IgD-negative memory B cell (primary cell): ENCODE data around the gene TEX53. TPM values are rescaled to one million over a fixed set of nuclear protein-coding genes. Genes with fewer than 3 reads are reported as not detected.

Experiments
- H3K27ac Mint-ChIP-seq, 3 donors: one replicate each; pipeline ENCODE4 v1.8.0; 2020 to 2022; ENCODE audit warnings: mild to moderate bottlenecking in 3 of 3, mixed read lengths in 3 of 3, moderate library complexity in 1 of 3
- H3K27me3 Mint-ChIP-seq: one replicate; pipeline ENCODE4 v1.8.0; 2021; ENCODE audit warnings: mixed read lengths
- H3K36me3 Mint-ChIP-seq: one replicate; pipeline ENCODE4 v1.8.0; 2020; ENCODE audit warnings: mild to moderate bottlenecking, mixed read lengths
- H3K4me1 Mint-ChIP-seq, 3 donors: one replicate each; pipeline ENCODE4 v1.8.0; 2020 to 2022; ENCODE audit warnings: mixed read lengths in 3 of 3, mild to moderate bottlenecking in 1 of 3
- H3K4me3 Mint-ChIP-seq, 4 donors: one replicate each; pipeline ENCODE4 v1.8.0; 2020 to 2022; ENCODE audit warnings: mild to moderate bottlenecking in 4 of 4, mixed read lengths in 4 of 4, moderate library complexity in 3 of 4
- H3K9me3 Mint-ChIP-seq, 3 donors: one replicate each; pipeline ENCODE4 v1.8.0; 2020 to 2021; ENCODE audit warnings: mixed read lengths in 3 of 3, mild to moderate bottlenecking in 1 of 3
- polyA plus RNA-seq: library from polyadenylated mRNA; unstranded; fragments of 300-500 nt; fragmentation: Illumina TruSeq; gene quantifications from one replicate; pipeline ENCODE4 v1.2.3, GENCODE V29; 2021

Gene TEX53
- not detected for polyA plus RNA-seq

DNA sequence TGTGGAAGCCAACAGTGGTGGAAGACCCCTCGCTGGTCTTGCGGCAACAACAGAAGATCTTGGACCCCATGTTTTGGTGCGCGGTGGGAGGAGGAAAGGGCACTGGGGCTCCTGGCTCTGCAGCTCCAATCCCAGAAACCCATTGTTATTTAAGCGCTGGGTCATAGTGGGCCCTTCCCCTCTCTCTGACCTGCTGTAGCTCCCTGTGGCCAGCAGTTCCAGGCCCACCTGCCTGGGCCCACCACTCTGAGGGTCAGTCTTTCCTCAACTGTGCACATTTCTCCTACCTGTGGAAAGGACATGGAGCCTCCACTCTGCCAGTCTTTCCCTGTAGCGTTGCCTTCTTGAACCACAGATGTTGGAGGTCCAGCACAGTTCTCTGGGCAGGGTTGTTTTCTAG is at the start of gene TEX53:
Gene TEX53 (minus strand): TSS at position 101 of the 400 bp plus-strand sequence. CDS start 31 bp downstream, at position 70.
- no peaks in the 10 kb centered on the region for H3K9me3 Mint-ChIP-seq

GRCh38 chr9:114706711-114707110 is 49.1 kb upstream of the TEX53 start:
- no peak overlapping the region for H3K4me3 Mint-ChIP-seq
- no peaks in the 10 kb centered on the region for H3K36me3 Mint-ChIP-seq
- H3K9me3 Mint-ChIP-seq, result no peaks in the 10 kb centered on the region
- no peak overlapping the region for H3K27ac Mint-ChIP-seq
- H3K27me3 Mint-ChIP-seq, result peaks cover 16% of the 10 kb centered on the region
- no peaks in the 10 kb centered on the region for H3K4me1 Mint-ChIP-seq

More for the DNA sequence above, at the start of gene TEX53:
- H3K4me3 Mint-ChIP-seq, result no peak within 1 kb of the TSS
- peaks cover 3% of the 10 kb centered on the region for H3K36me3 Mint-ChIP-seq
- H3K27me3 Mint-ChIP-seq, result peaks cover 4% of the 10 kb centered on the region
- peak within 1 kb of the TSS in 1 of 3 donors; percentile 71 for H3K27ac Mint-ChIP-seq
- H3K4me1 Mint-ChIP-seq, result peaks cover 14 to 16% (median 15%) of the 10 kb centered on the region in 3 donors

- Mint-ChIP-seq H3K9me3 (no peaks in the 10 kb centered on the region), H3K4me1 (peaks cover 7 to 12% (median 8%) of the 10 kb centered on the region in 3 donors), H3K4me3 (no peak overlapping the region)
Observed at GRCh38 chr9:114701988-114702387, 44.4 kb upstream of the TEX53 start.

GRCh38 chr9:114697951-114698351 is 40.3 kb upstream of the TEX53 start:
- Mint-ChIP-seq H3K4me1 (peaks cover 8 to 12% (median 8%) of the 10 kb centered on the region in 3 donors), H3K27me3 (peaks cover 21% of the 10 kb centered on the region), H3K4me3 (peak overlapping the region in 1 of 4 donors; percentile 55), H3K36me3 (no peaks in the 10 kb centered on the region), H3K27ac (no peak overlapping the region), H3K9me3 (no peaks in the 10 kb centered on the region)

More at GRCh38 chr9:114701988-114702387, 44.4 kb upstream of the TEX53 start:
- Mint-ChIP-seq H3K36me3 (no peaks in the 10 kb centered on the region), H3K27me3 (peaks cover 8% of the 10 kb centered on the region), H3K27ac (no peak overlapping the region)

DNA sequence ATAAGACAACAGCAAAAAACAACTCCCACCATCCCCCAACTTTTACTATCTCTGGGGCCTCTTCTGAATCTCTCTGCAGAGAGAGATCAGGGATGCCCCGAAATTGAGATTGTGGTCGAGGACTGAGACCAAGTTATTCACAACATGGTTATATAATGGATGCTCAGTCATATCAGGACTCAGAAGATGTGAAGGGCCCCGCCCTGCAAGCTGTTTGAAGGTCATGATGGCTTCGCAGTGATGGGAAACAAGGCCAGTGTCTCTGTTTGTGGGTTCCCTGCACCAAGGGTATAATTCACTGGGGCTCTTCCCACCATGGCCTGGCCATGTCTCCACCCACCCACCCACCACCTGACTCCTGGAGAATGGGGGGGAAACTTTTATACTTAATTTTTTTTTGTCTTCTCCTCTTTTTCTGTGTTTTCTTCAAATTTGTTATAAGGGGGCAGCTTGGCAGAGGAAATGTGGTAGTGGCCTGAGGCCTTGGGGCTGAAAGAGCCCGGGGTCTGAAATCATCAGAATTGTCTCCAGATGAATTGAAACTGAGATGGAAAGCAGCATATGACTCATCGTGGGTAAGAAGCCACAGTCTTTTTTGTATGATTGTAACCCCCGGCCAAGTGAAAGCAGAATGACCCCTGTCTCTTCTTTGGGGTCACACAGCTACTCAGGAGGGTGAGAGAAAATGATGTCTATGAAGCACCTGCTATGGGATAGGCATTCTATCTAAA is 39.4 kb upstream of the TEX53 start:
- Mint-ChIP-seq H3K9me3 (no peaks in the 10 kb centered on the region), H3K27me3 (peaks cover 28% of the 10 kb centered on the region), H3K36me3 (no peaks in the 10 kb centered on the region), H3K4me3 (peak overlapping the region in 1 of 4 donors; percentile 71), H3K27ac (peak overlapping the region in 1 of 3 donors; percentile 15), H3K4me1 (peaks cover 8 to 12% (median 8%) of the 10 kb centered on the region in 3 donors)

GRCh38 chr9:114695948-114696347 is 38.3 kb upstream of the TEX53 start:
- H3K4me3 Mint-ChIP-seq, result no peak overlapping the region
- H3K27me3 Mint-ChIP-seq, result peaks cover 33% of the 10 kb centered on the region
- peaks cover 0 to 3% (median 0%) of the 10 kb centered on the region in 3 donors for H3K9me3 Mint-ChIP-seq
- H3K36me3 Mint-ChIP-seq, result no peaks in the 10 kb centered on the region
- H3K4me1 Mint-ChIP-seq, result peaks cover 8 to 15% (median 13%) of the 10 kb centered on the region in 3 donors
- H3K27ac Mint-ChIP-seq, result no peak overlapping the region

DNA sequence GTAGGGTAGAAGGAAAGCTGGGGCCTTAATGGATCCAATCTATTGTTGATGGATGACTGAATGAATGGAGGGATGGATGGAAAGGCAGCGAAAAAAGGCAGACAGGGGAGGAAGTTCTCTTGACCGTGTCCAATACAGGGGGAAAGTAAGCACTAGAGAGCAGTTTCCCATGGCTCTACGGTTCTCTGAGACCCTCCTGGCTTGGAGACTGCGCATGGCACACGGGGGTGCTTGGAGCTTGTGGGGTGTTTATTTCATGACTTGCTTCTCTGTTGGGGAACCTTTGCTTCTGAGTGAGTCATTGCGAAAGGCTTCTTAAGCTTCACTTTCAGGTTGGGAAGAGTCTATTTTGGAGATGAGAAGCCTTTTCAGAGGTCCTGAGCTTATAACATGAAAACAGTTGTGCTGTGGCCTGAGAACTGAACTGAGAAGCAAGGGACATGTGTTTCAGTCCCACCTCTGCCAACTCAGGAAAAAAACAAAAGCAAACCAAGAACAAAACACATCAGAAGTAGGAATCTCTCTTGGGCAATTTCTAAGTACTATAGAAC is 37.2 kb upstream of the TEX53 start:
- H3K9me3 Mint-ChIP-seq, result peaks cover 0 to 3% (median 0%) of the 10 kb centered on the region in 3 donors
- no peaks in the 10 kb centered on the region for H3K36me3 Mint-ChIP-seq
- H3K27ac Mint-ChIP-seq, result peak overlapping the region in 1 of 3 donors; percentile 14
- peaks cover 8 to 17% (median 14%) of the 10 kb centered on the region in 3 donors for H3K4me1 Mint-ChIP-seq
- H3K4me3 Mint-ChIP-seq, result peak overlapping the region in 1 of 4 donors; percentile 11
- peaks cover 35% of the 10 kb centered on the region for H3K27me3 Mint-ChIP-seq

DNA sequence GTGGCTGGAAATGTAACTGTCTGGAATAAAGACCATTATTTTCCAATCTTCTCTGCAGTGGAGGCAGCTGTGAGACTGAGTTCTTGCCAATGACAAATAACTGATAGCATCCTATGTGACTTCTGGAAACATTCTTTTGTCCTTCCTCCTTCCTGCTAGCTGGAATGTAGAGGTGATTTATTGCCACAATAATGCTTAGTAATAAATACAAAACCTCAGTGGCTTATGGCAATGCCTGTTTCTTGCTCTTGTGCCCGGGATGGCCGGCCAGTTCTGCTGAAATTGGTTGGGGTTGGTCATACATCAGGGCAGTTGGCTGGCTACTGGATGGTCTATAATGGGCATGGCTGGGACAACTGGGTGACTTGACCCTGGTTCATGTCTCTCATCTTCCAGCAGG is 36.5 kb upstream of the TEX53 start:
- Mint-ChIP-seq H3K36me3 (no peaks in the 10 kb centered on the region), H3K4me3 (no peak overlapping the region), H3K27ac (no peak overlapping the region), H3K9me3 (peaks cover 0 to 3% (median 0%) of the 10 kb centered on the region in 3 donors), H3K4me1 (peaks cover 8 to 17% (median 14%) of the 10 kb centered on the region in 3 donors), H3K27me3 (peaks cover 35% of the 10 kb centered on the region)

DNA sequence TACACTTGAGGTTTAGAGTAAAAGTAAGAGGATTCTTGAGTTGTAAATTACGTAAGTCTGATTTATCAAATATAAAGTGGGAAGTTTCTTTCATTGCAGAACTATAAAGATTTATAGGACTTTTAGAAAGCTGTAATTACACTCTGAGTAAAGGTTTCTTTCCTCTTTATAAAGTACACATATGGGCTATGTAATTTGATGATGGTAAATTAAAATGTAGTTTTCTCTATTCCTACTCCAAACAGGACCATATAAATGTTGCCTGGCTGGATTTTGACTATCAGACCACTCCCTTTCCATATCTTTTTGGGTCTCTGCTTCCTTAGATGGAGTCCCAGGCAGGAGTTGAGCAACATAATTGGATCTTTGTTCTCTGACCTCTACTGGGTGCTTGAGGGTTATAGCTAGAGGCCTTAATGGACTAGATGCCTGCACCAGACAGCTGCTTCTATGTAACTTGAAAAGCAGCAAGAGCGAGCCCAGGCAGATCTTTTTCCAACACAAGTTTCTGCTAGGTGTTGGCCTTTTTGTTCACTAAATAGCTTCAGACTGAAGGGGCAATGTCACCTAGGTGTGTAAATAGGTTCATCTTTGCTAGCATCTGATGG is 35.7 kb upstream of the TEX53 start:
- H3K36me3 Mint-ChIP-seq, result no peaks in the 10 kb centered on the region
- peaks cover 0 to 3% (median 0%) of the 10 kb centered on the region in 3 donors for H3K9me3 Mint-ChIP-seq
- H3K27ac Mint-ChIP-seq, result no peak overlapping the region
- H3K4me3 Mint-ChIP-seq, result no peak overlapping the region
- H3K27me3 Mint-ChIP-seq, result peaks cover 35% of the 10 kb centered on the region
- H3K4me1 Mint-ChIP-seq, result peaks cover 8 to 17% (median 14%) of the 10 kb centered on the region in 3 donors

GRCh38 chr9:114691956-114692295 is 34.3 kb upstream of the TEX53 start:
- H3K9me3 Mint-ChIP-seq, result peaks cover 0 to 3% (median 0%) of the 10 kb centered on the region in 3 donors
- H3K4me1 Mint-ChIP-seq, result peaks cover 0 to 10% (median 2%) of the 10 kb centered on the region in 3 donors
- H3K36me3 Mint-ChIP-seq, result peaks cover 1% of the 10 kb centered on the region
- H3K27me3 Mint-ChIP-seq, result peaks cover 32% of the 10 kb centered on the region
- no peak overlapping the region for H3K27ac Mint-ChIP-seq
- no peak overlapping the region for H3K4me3 Mint-ChIP-seq

DNA sequence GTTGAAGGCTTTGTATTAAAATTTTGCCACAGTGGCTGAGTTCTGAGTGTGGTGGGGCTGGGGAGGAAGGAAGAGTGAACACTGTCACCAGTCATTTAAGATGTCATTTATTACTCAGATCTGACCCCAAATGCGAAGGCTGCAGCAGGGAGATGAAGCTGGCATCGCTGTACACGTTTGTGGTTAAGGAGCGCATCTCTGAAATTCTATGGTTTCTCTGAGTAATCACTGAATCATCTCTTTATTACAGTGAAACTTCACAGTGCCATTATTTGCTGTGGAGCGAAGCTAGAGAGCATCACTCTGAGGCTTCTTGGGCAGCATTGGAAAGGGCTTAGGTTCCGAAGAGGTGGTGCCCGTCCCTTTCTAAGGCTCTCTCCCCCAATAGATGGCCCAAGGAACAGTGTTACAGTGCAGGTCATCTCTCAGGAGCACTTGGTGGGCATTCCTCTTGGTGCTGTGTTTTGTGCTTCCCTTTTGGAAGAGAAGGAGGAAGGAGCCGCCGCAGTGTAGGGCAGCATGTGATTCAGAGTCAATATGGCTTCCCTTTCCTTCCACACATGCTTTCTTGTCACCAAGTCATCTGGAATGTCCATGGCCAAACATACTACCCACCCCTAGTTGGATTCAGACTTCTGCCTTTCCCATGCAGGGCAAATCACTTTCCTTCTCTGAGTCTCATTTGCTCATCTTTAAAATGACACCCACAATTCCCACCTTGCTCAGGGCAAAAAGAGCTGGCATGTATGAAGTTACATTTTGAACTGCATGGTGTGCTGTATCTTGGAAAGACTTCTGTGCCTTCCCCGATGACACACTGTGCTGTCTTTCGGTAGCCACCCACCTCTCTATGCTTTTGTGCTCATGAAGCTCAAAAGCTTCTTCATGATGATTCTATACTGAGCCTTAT is 33.7 kb upstream of the TEX53 start:
- H3K27ac Mint-ChIP-seq, result peak overlapping the region in 1 of 3 donors; percentile 63
- H3K36me3 Mint-ChIP-seq, result peaks cover 1% of the 10 kb centered on the region
- peaks cover 0 to 10% (median 2%) of the 10 kb centered on the region in 3 donors for H3K4me1 Mint-ChIP-seq
- H3K9me3 Mint-ChIP-seq, result peaks cover 0 to 3% (median 0%) of the 10 kb centered on the region in 3 donors
- peak overlapping the region in 1 of 4 donors; percentile 73 for H3K4me3 Mint-ChIP-seq
- peaks cover 27% of the 10 kb centered on the region for H3K27me3 Mint-ChIP-seq

DNA sequence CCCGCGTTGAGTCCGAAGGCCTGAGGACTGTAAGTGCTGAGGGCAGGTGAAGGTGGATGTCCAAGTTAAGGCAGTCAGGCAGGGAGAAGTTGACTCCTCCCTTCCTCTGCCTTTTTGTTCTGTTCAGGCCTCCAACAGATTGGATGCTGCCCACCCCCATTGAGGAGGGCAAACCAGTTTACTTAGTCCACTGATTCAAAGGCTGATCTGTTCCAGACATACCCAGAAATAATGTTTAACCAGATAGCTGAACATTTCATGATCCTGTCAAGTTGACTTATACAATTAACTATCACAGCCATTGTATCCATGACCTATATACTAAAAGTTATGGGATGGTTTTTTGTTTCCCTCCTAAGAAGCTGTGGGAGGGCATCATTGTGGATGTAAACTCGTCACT is 32.7 kb upstream of the TEX53 start:
- H3K4me3 Mint-ChIP-seq, result no peak overlapping the region
- no peak overlapping the region for H3K27ac Mint-ChIP-seq

GRCh38 chr9:114689813-114690212 is 32.2 kb upstream of the TEX53 start:
- H3K36me3 Mint-ChIP-seq, result peaks cover 1% of the 10 kb centered on the region
- no peak overlapping the region for H3K27ac Mint-ChIP-seq

More for the DNA sequence above, 32.7 kb upstream of the TEX53 start:
- peaks cover 1% of the 10 kb centered on the region for H3K36me3 Mint-ChIP-seq
- peaks cover 24% of the 10 kb centered on the region for H3K27me3 Mint-ChIP-seq
- peaks cover 0 to 3% (median 0%) of the 10 kb centered on the region in 3 donors for H3K9me3 Mint-ChIP-seq
- H3K4me1 Mint-ChIP-seq, result peaks cover 0 to 12% (median 4%) of the 10 kb centered on the region in 3 donors

DNA sequence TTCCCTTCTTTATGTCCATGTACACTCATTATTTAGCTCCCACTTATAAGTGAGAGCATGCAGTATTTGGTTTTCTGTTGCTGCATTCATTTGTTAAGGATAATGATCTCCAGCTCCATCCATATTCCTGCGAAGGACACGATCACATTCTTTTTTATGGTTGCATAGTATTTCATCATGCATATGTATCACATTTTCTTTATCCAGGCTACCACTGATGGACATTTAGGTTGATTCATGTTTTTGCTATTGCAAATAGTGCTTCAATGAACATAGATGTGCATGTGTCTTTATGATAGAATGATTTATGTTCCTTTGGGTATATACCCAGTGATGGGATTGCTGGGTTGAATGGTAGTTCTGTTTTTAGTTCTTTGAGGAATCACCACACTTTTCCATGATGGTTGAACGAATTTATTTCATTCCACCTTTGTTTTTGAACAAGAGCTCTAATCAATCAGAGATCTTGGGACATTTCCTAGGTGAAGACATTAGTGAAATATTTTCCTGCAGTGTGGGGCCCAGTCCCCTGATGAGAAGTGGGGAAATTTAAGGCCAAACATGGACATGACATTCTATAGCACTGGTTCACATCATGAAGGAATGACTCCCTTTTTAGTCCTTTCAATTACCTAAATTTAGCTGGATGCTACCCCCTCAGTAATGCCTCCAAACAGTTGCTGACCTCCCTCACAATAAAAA is 31.5 kb upstream of the TEX53 start:
- Mint-ChIP-seq H3K4me1 (peaks cover 0 to 11% (median 4%) of the 10 kb centered on the region in 3 donors), H3K27me3 (peaks cover 17% of the 10 kb centered on the region), H3K9me3 (peaks cover 0 to 3% (median 0%) of the 10 kb centered on the region in 3 donors), H3K36me3 (peaks cover 1% of the 10 kb centered on the region), H3K27ac (no peak overlapping the region), H3K4me3 (no peak overlapping the region)

More at GRCh38 chr9:114689813-114690212, 32.2 kb upstream of the TEX53 start:
- Mint-ChIP-seq H3K4me3 (peak overlapping the region in 1 of 4 donors; percentile 20), H3K4me1 (peaks cover 0 to 12% (median 4%) of the 10 kb centered on the region in 3 donors), H3K9me3 (peaks cover 0 to 3% (median 0%) of the 10 kb centered on the region in 3 donors), H3K27me3 (peaks cover 22% of the 10 kb centered on the region)
